Measurements from ENCODE around the gene AARS1.
"Not testable (repeated sequence)": the region's sequence is repeated elsewhere in the genome, so short reads cannot be mapped to it uniquely, and the experiment has no call there.

Gene AARS1

DNA sequence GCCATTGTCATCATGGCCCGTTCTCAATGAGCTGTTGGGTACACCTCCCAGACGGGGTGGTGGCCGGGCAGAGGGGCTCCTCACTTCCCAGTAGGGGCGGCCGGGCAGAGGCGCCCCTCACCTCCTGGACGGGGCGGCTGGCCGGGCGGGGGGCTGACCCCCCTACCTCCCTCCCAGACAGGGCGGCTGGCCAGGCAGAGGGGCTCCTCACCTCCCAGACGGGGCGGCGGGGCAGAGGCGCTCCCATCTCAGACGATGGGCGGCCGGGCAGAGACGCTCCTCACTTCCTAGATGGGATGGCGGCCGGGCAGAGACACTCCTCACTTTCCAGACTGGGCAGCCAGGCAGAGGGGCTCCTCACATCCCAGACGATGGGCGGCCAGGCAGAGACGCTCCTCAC lies 64.7 kb downstream of the AARS1 start:
- not testable (repeated sequence) for DNase-seq (ENCODE audit: low read depth)

DNA sequence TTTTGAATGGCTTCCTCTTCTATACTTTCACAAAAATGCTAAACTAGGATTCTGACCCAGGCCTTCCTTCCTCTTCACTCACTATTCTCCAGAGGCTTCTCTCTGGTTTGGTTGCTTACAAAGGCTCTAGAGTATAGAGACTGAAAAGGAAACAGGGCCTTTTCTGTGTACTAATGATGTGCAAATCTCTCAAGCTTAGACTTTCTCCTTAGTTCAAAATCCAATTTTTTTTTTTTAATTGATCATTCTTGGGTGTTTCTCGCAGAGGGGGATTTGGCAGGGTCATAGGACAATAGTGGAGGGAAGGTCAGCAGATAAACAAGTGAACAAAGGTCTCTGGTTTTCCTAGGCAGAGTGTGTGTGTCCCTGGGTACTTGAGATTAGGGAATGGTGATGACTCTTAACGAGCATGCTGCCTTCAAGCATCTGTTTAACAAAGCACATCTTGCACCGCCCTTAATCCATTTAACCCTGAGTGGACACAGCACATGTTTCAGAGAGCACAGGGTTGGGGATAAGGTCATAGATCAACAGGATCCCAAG lies 65.3 kb downstream of the AARS1 start:
- not testable (repeated sequence) for DNase-seq (ENCODE audit: low read depth)

DNA sequence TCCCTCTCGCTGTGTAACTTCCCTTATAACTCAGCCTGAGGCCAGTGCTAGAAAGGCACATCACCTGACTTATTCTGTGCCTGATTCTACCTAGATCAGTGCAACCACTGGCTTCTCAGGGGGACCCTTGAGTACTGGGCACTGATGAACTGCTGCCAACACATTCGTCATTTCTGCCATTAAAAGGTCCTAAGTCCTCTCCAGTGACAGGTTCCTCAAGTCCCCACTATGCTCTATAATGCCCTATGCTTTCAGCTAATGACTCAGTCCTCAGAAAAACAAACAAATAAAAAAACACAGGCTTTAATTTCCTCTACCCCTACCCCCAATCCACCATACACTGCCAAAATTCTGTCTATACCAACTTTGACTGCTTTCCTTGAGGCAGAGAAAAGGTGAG lies 66.1 kb downstream of the AARS1 start:
- DNase-seq (ENCODE audit: low read depth) = not testable (repeated sequence)

DNA sequence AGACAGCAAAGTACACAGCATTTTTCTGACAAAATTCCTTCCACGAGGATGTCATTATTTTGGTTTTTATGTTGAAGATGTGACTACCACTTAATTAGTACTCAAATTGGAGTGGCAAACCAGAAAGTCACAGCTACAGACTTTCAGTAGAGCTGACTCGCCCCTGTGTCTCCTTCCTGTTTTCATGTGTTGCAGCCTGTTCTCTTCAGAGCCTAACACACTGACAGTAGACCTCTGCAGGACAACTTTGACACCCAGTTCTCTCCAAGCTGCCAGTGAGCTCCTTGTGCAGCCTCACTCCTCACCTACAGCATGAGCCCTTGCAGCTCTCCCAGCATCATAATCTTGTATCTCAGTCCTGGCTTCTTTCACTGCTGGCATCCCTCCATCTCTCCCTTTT lies 66.7 kb downstream of the AARS1 start:
- DNase-seq (ENCODE audit: low read depth) = not testable (repeated sequence)

DNA sequence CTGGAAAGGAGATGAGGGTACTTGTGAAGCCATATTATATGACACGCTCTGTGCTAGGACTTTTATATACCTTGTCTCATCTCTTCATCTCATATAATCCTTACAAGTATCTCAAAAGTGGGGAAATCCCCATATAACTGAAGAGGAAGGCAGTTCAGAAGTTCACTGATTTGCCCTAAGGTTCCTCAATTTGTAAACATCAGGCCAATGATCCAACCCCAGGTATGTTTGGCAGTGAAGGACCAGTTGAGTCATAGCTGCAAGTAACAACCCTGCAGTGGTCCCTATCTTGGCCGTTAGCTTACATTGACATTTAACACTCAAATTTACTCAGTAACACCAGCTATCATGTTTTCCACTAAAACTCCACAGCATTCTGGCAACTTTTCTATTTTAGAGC lies 70.7 kb downstream of the AARS1 start:
- DNase-seq (ENCODE audit: low read depth) = not testable (repeated sequence)

DNA sequence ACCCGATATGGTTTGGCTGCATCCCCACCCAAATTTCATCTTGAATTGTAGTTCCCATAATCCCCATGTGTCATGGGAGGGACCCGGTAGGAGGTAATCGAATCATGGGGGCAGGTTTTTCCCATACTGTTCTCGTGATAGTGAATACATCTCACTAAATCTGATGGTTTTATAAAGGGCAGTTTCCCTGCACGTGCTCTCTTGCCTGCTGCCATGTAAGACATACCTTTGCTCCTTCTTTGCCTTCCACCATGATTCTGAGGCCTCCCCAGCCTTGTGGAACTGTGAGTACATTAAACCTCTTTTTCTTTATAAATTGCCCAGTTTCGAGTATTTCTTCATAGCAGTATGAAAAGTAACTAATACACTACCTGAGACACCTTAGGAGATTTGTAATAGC lies 82.9 kb downstream of the AARS1 start:
- not testable (repeated sequence) for DNase-seq (ENCODE audit: low read depth)

DNA sequence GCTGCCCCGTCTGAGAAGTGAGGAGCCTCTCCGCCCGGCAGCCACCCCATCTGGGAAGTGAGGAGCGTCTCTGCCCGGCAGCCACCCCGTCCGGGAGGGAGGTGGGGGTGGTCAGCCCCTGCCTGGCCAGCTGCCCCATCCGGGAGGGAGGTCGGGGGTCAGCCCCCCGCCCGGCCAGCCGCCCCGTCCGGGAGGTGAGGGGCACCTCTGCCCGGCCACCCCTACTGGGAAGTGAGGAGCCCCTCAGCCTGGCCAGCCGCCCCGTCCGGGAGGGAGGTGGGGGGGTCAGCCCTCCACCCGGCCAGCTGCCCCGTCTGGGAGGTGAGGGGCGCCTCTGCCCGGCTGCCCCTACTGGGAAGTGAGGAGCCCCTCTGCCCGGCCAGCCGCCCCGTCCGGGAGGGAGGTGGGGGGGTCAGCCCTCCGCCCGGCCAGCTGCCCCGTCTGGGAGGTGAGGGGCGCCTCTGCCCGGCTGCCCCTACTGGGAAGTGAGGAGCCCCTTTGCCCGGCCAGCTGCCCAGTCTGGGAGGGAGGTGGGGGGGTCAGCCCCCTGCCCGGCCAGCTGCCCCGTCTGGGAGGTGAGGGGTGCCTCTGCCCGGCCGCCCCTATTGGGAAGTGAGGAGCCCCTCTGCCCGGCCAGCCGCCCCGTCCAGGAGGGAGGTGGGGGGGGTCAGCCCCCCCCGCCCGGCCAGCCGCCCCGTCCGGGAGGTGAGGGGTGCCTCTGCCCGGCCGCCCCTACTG lies 84.5 kb downstream of the AARS1 start:
- DNase-seq (ENCODE audit: low read depth) = not testable (repeated sequence)

DNA sequence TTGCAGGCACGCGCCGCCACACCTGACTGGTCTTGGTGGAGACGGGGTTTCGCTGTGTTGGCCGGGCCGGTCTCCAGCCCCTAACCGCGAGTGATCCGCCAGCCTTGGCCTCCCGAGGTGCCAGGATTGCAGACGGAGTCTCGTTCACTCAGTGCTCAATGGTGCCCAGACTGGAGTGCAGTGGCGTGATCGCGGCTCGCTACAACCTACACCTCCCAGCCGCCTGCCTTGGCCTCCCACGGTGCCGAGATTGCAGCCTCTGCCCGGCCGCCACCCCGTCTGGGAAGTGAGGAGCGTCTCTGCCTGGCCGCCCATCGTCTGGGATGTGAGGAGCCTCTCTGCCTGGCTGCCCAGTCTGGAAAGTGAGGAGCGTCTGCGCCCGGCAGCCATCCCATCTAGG lies 85.3 kb downstream of the AARS1 start:
- not testable (repeated sequence) for DNase-seq (ENCODE audit: low read depth)

DNA sequence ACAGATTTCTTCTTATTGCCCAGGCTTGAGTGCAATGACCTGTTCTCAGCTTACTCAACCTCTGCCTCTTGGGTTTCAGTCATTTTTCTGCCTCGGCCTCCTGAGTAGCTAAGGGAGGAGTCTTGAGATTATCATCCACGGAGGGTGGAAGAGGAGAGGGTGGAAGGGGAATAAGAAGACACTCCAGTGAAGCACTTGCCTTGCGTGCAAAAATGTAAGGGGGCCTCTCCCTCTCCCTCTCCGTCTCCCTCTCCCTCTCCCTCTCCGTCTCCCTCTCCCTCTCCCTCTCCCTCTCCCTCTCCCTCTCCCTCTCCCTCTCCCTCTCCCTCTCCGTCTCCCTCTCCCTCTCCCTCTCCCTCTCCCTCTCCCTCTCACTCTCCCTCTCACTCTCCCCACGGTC lies 85.8 kb downstream of the AARS1 start:
- not testable (repeated sequence) for DNase-seq (ENCODE audit: low read depth)

Data from stimulated activated CD8-positive, alpha-beta memory T cell treated with anti-CD3 and anti-CD28 coated beads, Interleukin-4, amount 100 ng/mL, for 24 hours (primary cell).